ENCODE data around the gene ITGB8.
A peak's percentile ranks its signal among the peaks of the same experiment; 100 is the strongest.

Gene ITGB8

GRCh38 chr7:20310301-20310700 is 20.4 kb upstream of the ITGB8 start:
- no peak for DNase-seq

- DNase-seq, result peak; percentile 60
Observed at GRCh38 chr7:20310963-20311742, 19.5 kb upstream of the ITGB8 start.

- DNase-seq, result no peak
Observed at GRCh38 chr7:20311743-20312042, 19.0 kb upstream of the ITGB8 start.

DNA sequence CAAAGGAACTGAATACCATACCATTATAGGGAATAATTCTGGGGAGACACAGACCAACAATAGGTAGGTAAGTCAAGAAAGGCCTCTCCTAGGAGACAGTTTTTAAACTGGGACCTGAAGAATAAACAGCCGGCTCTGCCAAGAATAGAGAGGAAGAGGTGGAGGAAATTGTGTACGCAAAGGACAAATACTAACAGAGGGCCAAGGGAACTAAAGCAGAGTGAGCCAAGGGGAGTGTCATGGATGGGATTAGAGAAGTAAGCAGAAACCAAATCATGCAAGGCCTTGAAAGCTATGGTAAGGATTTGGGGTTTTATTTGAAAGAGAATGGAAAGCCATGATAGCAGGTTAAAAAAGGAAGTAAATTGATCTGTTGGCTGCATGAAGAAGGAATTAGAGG is 18.1 kb upstream of the ITGB8 start:
- DNase-seq, result no peak

- DNase-seq, result no peak
Observed at GRCh38 chr7:20313626-20314025, 17.1 kb upstream of the ITGB8 start.

- no peak for DNase-seq
Observed at GRCh38 chr7:20314198-20314597, 16.5 kb upstream of the ITGB8 start.

GRCh38 chr7:20316706-20317105 is 14.0 kb upstream of the ITGB8 start:
- DNase-seq, result no peak

DNA sequence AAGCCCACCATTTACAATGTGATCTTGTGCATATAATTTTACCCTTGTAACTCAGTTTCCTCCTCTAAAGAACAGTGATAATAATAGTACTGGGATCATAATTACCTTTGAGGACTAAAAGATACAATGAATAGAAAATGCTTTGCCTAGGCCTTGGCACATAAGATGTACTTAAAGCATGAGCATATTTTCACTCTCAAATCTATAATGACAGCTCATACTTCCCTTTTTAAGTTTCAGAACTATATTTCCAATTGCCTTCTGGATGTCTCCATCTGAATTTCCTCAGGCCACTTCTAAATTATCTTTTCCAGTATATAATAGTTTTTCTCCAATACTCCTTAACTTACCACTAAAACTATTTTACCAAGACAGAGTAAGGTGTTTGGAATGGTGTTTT is 13.3 kb upstream of the ITGB8 start:
- DNase-seq, result no peak

DNA sequence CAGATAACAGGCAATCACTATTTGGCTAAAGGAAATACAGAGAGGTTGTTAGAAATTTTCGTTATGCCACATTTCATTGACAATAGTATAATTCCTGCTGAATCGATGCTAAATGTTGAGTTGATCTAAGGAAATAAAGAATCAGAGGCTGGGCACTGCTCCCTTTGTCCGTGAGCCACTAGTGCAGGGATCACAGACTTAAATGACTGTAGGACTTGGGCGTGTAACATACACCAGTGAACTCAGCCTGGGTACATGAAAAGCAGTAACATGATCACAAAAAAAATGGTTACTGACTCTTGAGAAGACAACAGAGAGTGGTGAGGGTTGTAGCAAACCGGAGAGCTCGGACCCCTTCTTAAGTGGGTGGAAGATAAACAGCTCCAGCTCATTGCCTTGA is 11.8 kb upstream of the ITGB8 start:
- DNase-seq, result no peak

DNA sequence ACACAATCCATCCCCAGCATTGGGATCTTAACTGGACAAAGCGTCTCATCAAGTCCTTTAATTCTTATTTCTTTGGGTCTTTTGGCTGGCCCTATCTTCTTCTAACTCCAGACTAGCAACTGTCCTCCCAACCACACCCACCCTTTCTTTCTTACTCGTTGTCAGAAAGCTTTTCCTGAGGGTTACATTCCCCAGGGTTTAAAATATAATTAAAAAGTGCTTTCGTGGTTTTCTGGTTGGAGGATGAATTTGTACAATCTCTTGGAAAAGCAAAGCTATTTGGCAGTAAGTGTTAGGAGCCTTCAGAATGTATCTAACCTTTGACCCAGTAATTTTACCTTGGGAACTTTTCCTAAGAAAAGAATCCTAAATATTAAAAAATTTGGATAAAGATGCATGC is 10.4 kb upstream of the ITGB8 start:
- DNase-seq, result peak; percentile 32

DNA sequence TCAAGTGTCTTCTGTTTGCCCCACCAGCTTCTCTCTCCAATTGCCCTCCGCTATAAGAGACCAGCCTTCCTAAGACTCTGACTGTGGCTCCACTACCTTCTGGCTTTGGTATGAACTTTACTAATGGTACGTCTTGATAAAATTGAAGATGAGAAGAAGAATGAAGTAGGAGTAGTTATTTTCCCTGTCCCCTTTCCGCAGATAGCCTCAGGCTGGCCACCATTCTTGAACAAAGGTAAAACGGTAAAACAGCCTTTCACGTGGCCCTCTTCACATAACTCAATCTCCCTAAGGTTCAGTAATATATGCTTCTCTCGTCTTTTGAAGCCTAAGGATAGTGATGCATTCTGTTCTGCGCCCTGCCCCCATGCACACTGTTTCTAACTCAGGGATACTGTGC is 9.9 kb upstream of the ITGB8 start:
- no peak for DNase-seq

- DNase-seq, result peak; percentile 20
Observed at GRCh38 chr7:20323595-20323994, 7.1 kb upstream of the ITGB8 start.

GRCh38 chr7:20326342-20326741 is 4.4 kb upstream of the ITGB8 start:
- no peak for DNase-seq

- peak; percentile 31 for DNase-seq
Observed at GRCh38 chr7:20327055-20327454, 3.6 kb upstream of the ITGB8 start.

GRCh38 chr7:20328027-20328426 is 2.7 kb upstream of the ITGB8 start:
- no peak for DNase-seq

DNA sequence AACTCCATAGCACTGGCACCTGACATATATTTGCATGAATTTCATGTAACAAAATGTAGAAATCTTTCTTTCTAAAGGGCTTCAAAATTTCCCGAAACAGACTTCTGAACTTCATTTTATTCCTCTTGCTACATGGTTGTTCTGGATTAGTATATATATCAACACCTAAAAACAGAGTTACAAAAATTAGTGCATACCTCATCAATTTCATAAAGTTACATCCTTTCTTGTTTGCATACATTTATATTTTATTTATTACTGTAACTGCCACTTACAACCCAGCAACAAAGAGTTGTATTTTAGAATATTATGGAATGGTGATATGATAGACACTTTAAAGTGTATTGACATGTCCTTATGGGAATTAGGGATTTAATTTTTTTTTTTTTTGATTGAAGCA is 2.0 kb upstream of the ITGB8 start:
- DNase-seq, result no peak

DNA sequence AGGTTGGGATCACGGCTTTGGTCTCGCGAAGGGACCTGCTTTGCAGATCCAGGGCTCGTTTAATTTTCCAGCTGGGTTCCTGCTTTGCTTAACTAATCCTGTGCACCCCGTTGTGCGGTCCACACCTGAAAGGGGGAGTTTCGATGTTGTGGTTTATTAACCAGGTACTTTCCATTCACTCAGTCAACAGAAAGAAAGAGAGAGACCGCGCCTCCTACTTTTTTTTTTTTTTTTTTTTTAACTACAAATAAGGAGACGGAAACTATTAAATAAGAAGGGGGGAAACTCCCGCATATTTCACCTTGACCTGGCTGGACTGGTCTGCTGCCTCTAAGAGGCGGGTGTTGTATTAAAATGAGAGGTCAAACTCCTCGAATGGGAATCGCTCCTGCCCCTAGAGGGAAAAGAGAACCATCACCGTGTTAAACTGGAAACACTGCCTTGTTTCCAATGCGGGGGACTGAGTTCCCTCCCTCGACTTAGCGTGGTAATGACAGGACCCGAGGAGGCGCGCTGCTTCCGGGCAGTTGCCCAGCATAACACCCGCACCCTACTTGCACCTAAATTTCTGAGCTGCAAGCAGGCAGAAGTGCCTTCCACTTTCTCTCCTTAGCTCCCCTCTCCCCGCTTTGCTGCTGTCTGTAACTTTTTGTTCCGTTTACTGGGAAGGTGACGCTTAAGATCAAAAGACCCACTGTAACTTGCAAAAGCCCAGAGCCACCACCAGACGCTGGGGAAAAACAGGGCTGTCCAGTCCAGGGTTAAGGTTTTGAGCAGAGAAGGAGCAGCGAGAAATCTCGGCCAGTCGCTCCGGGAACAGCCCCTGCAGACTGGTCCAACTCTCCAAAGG is 1.1 kb upstream of the ITGB8 start:
- peak; percentile 53 for DNase-seq

DNA sequence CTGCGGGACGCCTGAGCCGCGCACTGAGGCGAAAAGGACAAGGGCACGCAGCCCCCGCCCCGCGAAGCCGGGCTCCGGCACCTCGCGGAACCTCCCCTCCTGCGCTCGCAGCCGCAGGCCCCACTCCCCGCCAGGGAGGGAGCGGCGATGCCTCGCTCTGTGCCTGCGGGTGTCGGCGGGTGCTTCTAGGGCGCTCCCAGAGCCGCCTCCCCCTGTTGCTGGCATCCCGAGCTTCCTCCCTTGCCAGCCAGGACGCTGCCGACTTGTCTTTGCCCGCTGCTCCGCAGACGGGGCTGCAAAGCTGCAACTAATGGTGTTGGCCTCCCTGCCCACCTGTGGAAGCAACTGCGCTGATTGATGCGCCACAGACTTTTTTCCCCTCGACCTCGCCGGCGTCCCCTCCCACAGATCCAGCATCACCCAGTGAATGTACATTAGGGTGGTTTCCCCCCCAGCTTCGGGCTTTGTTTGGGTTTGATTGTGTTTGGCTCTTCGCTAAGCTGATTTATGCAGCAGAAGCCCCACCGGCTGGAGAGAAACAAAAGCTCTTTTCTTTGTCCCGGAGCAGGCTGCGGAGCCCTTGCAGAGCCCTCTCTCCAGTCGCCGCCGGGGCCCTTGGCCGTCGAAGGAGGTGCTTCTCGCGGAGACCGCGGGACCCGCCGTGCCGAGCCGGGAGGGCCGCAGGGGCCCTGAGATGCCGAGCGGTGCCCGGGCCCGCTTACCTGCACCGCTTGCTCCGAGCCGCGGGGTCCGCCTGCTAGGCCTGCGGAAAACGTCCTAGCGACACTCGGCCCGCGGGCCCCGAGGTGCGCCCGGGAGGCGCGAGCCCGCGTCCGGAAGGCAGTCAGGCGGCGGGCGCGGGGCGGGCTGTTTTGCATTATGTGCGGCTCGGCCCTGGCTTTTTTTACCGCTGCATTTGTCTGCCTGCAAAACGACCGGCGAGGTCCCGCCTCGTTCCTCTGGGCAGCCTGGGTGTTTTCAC is 519 bp downstream of the ITGB8 start:
- peak; percentile 12 for DNase-seq

GRCh38 chr7:20331910-20332813 is 1.5 kb downstream of the ITGB8 start:
- no peak for DNase-seq

DNA sequence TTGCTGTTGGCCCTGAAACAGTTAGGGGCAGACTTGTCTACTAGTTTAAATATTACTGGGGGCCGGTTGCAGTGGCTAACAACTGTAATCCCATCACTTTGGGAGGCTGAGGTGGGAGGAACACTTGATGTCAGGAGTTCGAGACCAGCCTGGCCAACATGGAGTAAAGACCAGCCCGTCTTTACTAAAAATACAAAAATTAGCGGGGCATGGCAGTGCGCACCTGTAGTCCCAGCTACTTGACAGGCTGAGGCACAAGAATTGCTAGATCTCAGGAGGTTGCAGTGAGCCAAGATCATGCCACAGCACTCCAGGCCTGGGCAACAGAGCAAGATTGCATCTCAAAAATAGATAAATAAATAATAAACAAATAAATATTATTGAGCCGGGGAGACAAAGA is 7.6 kb downstream of the ITGB8 start:
- DNase-seq, result no peak

GRCh38 chr7:20340839-20341238 is 10.1 kb downstream of the ITGB8 start:
- DNase-seq, result no peak

GRCh38 chr7:20343205-20343604 is 12.5 kb downstream of the ITGB8 start:
- DNase-seq, result no peak
